A673 (cell line): ENCODE measurements around the gene TMEM178A. TPM values are rescaled to one million over a fixed set of nuclear protein-coding genes. Genes with fewer than 3 reads are reported as not detected.
A peak's percentile ranks its signal among the peaks of the same experiment; 100 is the strongest.

Experiments used
- BruUV-seq: library from RNA; stranded (reverse); fragments of 400-500 nt; replicated peaks from 2 replicates; lab custom pipeline; 2021; lab: Mats Ljungman, UMichigan
- CTCF ChIA-PET: fragments of 300-600 bp; sonication (Branson Sonifier 250); formaldehyde crosslinking; loops from one replicate; lab custom pipeline; 2022; ENCODE audit warnings: antibody characterized with exemption; lab: Charles Lee
- POLR2A ChIA-PET: fragments of 300-600 bp; sonication (Branson Sonifier 250); formaldehyde crosslinking; loops from one replicate; lab custom pipeline; 2022; ENCODE audit warnings: antibody characterized with exemption; ENCODE audit not compliant: low non-redundant PET; lab: Charles Lee
- DNase-seq: peaks from one replicate; pipeline ENCODE4 v3.0.0-alpha.2; 2015; ENCODE audit warnings: low spot score
- H3K27ac ChIP-seq: fragments of 200-600 bp; sonication (generic); 2 replicates; pipeline ENCODE4 v1.5.1; 2016; ENCODE audit warnings: mixed run types, low read depth, mild to moderate bottlenecking, mixed read lengths, antibody characterized with exemption, low read length; ENCODE audit not compliant: poor library complexity, severe bottlenecking
- H3K27me3 ChIP-seq: fragments of 200-600 bp; sonication (generic); replicated peaks from 2 replicates; pipeline ENCODE4 v1.6.1; 2017; ENCODE audit warnings: mixed run types, low read depth, mild to moderate bottlenecking, mixed read lengths, antibody characterized with exemption, low read length; ENCODE audit not compliant: insufficient read depth, poor library complexity
- H3K36me3 ChIP-seq: fragments of 200-600 bp; sonication (generic); 2 replicates; pipeline ENCODE4 v1.6.1; 2016; ENCODE audit warnings: mixed run types, mild to moderate bottlenecking, mixed read lengths, antibody characterized with exemption, low read length; ENCODE audit not compliant: insufficient read depth, poor library complexity, severe bottlenecking
- H3K4me1 ChIP-seq: fragments of 200-600 bp; sonication (generic); 2 replicates; pipeline ENCODE4 v1.6.1; 2017; ENCODE audit warnings: mixed run types, mild to moderate bottlenecking, mixed read lengths, antibody characterized with exemption, low read length; ENCODE audit not compliant: insufficient read depth, poor library complexity, severe bottlenecking
- H3K4me3 ChIP-seq: fragments of 200-600 bp; sonication (generic); 2 replicates; pipeline ENCODE4 v1.5.1; 2016; ENCODE audit warnings: low read depth, mixed run types, mild to moderate bottlenecking, mixed read lengths, low read length; ENCODE audit not compliant: poor library complexity, severe bottlenecking
- H3K9me3 ChIP-seq: fragments of 200-600 bp; sonication (generic); 2 replicates; pipeline ENCODE4 v1.6.1; 2016; ENCODE audit warnings: mixed run types, low read depth, mild to moderate bottlenecking, mixed read lengths, antibody characterized with exemption, low read length; ENCODE audit not compliant: poor library complexity, severe bottlenecking
- CTCF ChIP-seq: fragments of 300-800, 200-600 bp; sonication (generic); conservative IDR thresholded peaks from 2 replicates; pipeline ENCODE4 v1.5.1; 2017; ENCODE audit warnings: low read depth, mild to moderate bottlenecking, antibody characterized with exemption, low read length, moderate library complexity, mixed read lengths
- EZH2 ChIP-seq: fragments of 200-600 bp; sonication (generic); IDR thresholded peaks from 2 replicates; pipeline ENCODE4 v1.6.1; 2017; ENCODE audit warnings: borderline replicate concordance, low read depth, mild to moderate bottlenecking, mixed read lengths, antibody characterized with exemption, low read length; ENCODE audit not compliant: poor library complexity, severe bottlenecking
- intact Hi-C: fragments of 100-400 bp; cut with micrococcal nuclease; formaldehyde crosslinking; loops from one replicate; pipeline ENCODE4 v1.10.0; 2022; ENCODE audit not compliant: unreplicated experiment
- total RNA-seq: library from RNA; stranded (reverse); gene quantifications from 2 replicates; pipeline ENCODE4 v1.2.3, GENCODE V29; 2021

TMEM178A gene
- total RNA-seq, 1 experiment from 2014 or later = 0.21 TPM

GRCh38 chr2:39741871-39742270, 76.2 kb downstream of the TMEM178A start:
- no peak overlapping the region for H3K27ac ChIP-seq
- H3K9me3 ChIP-seq = no peaks in the 10 kb centered on the region
- intact Hi-C loops = no loop called here
- DNase-seq = no peak
- no peak overlapping the region for H3K4me3 ChIP-seq
- BruUV-seq = no TSS peak
- TF ChIP-seq CTCF = no peak
- TF ChIP-seq EZH2 = no peak
- no peaks in the 10 kb centered on the region for H3K27me3 ChIP-seq
- peaks cover 41% of the 10 kb centered on the region for H3K4me1 ChIP-seq
- POLR2A ChIA-PET = no interaction called here
- H3K36me3 ChIP-seq = peaks cover 9% of the 10 kb centered on the region
- CTCF ChIA-PET = interaction anchor here (0.6 to 1.7 kb wide), 2 partner anchors 10 to 102 kb away, joined by 5 to 6 read pairs; no protein-coding TSS in a partner anchor

GRCh38 chr2:39743269-39743776, 77.6 kb downstream of the TMEM178A start:
- Histone ChIP-seq H3K27ac (peak overlapping the region; percentile 59), H3K4me1 (peaks cover 28% of the 10 kb centered on the region), H3K4me3 (no peak overlapping the region), H3K27me3 (no peaks in the 10 kb centered on the region), H3K36me3 (peaks cover 12% of the 10 kb centered on the region), H3K9me3 (no peaks in the 10 kb centered on the region)
- TF ChIP-seq CTCF (no peak), EZH2 (no peak)
- POLR2A ChIA-PET = no interaction called here
- DNase-seq = peak; percentile 87
- intact Hi-C loops = no loop called here
- BruUV-seq = no TSS peak
- CTCF ChIA-PET = interaction anchor here (1.7 kb wide), 1 partner anchor 11 kb away, joined by 6 read pairs; no protein-coding TSS in a partner anchor

- Histone ChIP-seq H3K27me3 (no peaks in the 10 kb centered on the region), H3K36me3 (peaks cover 74% of the 10 kb centered on the region), H3K27ac (no peak overlapping the region), H3K4me3 (no peak overlapping the region), H3K4me1 (no peaks in the 10 kb centered on the region), H3K9me3 (no peaks in the 10 kb centered on the region)
- DNase-seq = no peak
- TF ChIP-seq EZH2 (no peak), CTCF (no peak)
- ChIA-PET CTCF (no interaction called here), POLR2A (no interaction called here)
- intact Hi-C loops = no loop called here
- no TSS peak for BruUV-seq
Measured at GRCh38 chr2:39755466-39755865, 89.7 kb downstream of the TMEM178A start.
